ENCODE data around the gene LARGE1.

- TF ChIP-seq CTCF (IDR thresholded peaks at IDR 0.05 in 2 of 3, conservative IDR thresholded peaks at IDR 0.05 in 1 of 3; ENCODE audit: borderline replicate concordance in 1 of 3, insufficient read depth in 1 of 3, low read depth in 2 of 3, low read length in 2 of 3) (no peak), EZH2 (IDR thresholded peaks at IDR 0.05) (no peak), ZBTB33 (IDR thresholded peaks at IDR 0.05; ENCODE audit: extremely low read depth, insufficient replicate concordance, low read length) (no peak), SP1 (IDR thresholded peaks at IDR 0.05; ENCODE audit: low read depth) (no peak), ZNF274 (IDR thresholded peaks at IDR 0.05; ENCODE audit: low read depth, low read length) (no peak)
These were observed 447.6 kb downstream of the LARGE1 start for GRCh38 chr22:33472462-33473344.
